ENCODE results near the gene KCNH2.

DNA sequence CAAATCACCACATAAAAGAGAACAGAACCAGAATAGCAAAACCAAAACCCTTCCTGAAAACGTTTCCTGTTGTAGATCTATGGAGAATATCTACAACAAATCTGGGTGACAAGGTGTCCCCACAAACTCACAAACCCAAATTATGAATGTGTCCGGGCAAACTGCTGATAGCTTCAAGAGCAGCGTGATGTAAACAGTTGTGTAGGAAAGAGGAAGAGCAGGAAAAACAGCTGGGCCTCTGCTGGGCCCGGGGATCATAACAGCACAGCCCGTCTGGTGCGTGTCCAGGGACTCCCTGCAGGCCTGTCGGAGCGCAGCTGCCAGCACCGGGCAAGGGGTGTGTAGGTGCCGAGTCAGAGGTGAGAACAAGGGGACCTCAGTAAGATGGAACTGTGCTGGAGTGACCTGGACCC, 53.7 kb downstream of the KCNH2 start:
- TF ChIP-seq CTCF (IDR thresholded peaks at IDR 0.05) (no peak), POLR2A (IDR thresholded peaks at IDR 0.05) (no peak)
